ENCODE results near the gene ATG10.

Gene ATG10

GRCh38 chr5:82169892-82170291, 198.1 kb downstream of the ATG10 start:
- no peak for DNase-seq

- DNase-seq = peak; percentile 32
These were observed 202.5 kb downstream of the ATG10 start for GRCh38 chr5:82174128-82174918.

GRCh38 chr5:82174919-82175219, 203.0 kb downstream of the ATG10 start:
- no peak for DNase-seq

- no peak for DNase-seq
These were observed 204.4 kb downstream of the ATG10 start for GRCh38 chr5:82176115-82176814.

- no peak for DNase-seq
These were observed 206.6 kb downstream of the ATG10 start for GRCh38 chr5:82178378-82178777.

- no peak for DNase-seq
These were observed 210.8 kb downstream of the ATG10 start for GRCh38 chr5:82182662-82183061.

GRCh38 chr5:82183828-82184227, 212.0 kb downstream of the ATG10 start:
- DNase-seq = no peak

GRCh38 chr5:82185851-82186250, 214.0 kb downstream of the ATG10 start:
- no peak for DNase-seq

GRCh38 chr5:82197550-82197949, 225.7 kb downstream of the ATG10 start:
- DNase-seq = no peak

GRCh38 chr5:82204567-82204966, 232.7 kb downstream of the ATG10 start:
- no peak for DNase-seq

- no peak for DNase-seq
These were observed 233.2 kb downstream of the ATG10 start for GRCh38 chr5:82205005-82205404.

GRCh38 chr5:82208371-82208770, 236.5 kb downstream of the ATG10 start:
- no peak for DNase-seq

GRCh38 chr5:82211855-82212572, 240.2 kb downstream of the ATG10 start:
- no peak for DNase-seq

GRCh38 chr5:82217917-82218316, 246.1 kb downstream of the ATG10 start:
- no peak for DNase-seq

GRCh38 chr5:82218374-82219156, 246.7 kb downstream of the ATG10 start:
- no peak for DNase-seq

- DNase-seq = no peak
These were observed 249.2 kb downstream of the ATG10 start for GRCh38 chr5:82221020-82221419.

- no peak for DNase-seq
These were observed 251.1 kb downstream of the ATG10 start for GRCh38 chr5:82222597-82223574.

GRCh38 chr5:82225525-82226172, 253.8 kb downstream of the ATG10 start:
- DNase-seq = no peak

GRCh38 chr5:82234885-82235284, 263.1 kb downstream of the ATG10 start:
- no peak for DNase-seq

GRCh38 chr5:82244151-82244550, 272.3 kb downstream of the ATG10 start:
- DNase-seq = no peak
